Activated CD4-positive, alpha-beta T cell treated with anti-CD3 and anti-CD28 coated beads, Interleukin-2, amount 50 U/mL, for 24 hours (primary cell): ENCODE data around the gene PRKAR1B.

Experiments
- DNase-seq, 2 donors: peaks; one replicate each; pipeline ENCODE4 v3.0.0-alpha.2; 2020; ENCODE audit warnings: low read depth in 1 of 2, low spot score in 1 of 2

Gene PRKAR1B

DNA sequence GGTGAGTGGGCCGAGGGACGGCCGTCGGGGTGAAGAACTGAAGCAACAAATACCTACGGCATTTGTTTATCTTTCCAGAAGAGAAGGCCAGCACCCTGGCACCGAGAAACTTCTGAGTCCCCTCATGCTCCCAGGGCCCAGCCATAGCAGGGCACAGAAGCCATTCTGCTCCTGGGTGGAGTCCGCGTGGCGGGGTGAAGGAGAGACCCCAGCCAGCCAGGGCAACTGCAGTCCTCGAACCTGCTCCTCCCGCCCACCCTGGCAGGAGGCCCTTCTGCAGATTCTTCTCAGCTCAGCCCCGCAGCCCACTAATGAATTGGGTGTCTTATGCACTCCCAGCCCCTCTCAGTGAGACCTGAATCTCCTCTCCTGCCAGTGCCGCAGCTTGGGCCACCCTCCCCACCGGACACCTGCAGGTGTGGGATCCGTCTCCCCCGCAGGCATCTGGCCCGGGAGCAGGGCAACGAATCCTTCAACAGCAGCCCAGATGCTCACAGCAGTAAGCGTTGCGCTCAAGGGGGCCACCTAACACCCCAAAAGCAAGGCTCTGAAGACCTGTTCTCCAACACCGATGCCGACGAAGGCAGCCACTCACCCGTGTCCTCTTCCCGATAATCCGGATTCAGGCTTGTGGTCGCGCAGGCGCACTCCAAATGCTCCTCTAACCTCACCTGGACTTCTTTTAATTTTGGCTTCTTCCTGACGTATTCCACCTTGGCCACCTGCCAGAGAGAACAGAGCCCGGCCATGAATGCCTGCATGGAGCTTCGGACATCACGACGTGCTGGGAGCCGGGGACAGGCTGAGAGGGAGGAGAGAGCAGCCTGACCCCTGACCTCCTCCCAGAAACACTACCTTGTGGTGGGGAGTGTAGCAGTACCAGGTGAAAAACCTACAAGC, 226.3 kb downstream of the PRKAR1B start:
- no peak for DNase-seq

- no peak for DNase-seq
These were observed 227.1 kb downstream of the PRKAR1B start for GRCh38 chr7:499853-500485.
